Osteocyte (in vitro differentiated cells): ENCODE data around the gene EIF2B4. TPM values are rescaled to one million over a fixed set of nuclear protein-coding genes. Genes with fewer than 3 reads are reported as not detected.

Experiments
- DNase-seq: peaks from one replicate; pipeline ENCODE4 v3.0.0; 2021; ENCODE audit warnings: mixed read lengths; ENCODE audit not compliant: unreplicated experiment; ENCODE audit errors: extremely low spot score
- H3K27ac Mint-ChIP-seq: one replicate; pipeline ENCODE4 v1.8.0; 2021; ENCODE audit warnings: mild to moderate bottlenecking, mixed read lengths; ENCODE audit not compliant: unreplicated experiment
- H3K27me3 Mint-ChIP-seq: one replicate; pipeline ENCODE4 v1.8.0; 2021; ENCODE audit warnings: mixed read lengths; ENCODE audit not compliant: unreplicated experiment
- H3K36me3 Mint-ChIP-seq: one replicate; pipeline ENCODE4 v1.8.0; 2021; ENCODE audit warnings: mixed read lengths; ENCODE audit not compliant: unreplicated experiment
- H3K4me1 Mint-ChIP-seq: one replicate; pipeline ENCODE4 v1.8.0; 2021; ENCODE audit warnings: mixed read lengths; ENCODE audit not compliant: unreplicated experiment
- H3K4me3 Mint-ChIP-seq: one replicate; pipeline ENCODE4 v1.8.0; 2021; ENCODE audit warnings: mild to moderate bottlenecking, moderate library complexity, mixed read lengths; ENCODE audit not compliant: unreplicated experiment
- H3K9me3 Mint-ChIP-seq: one replicate; pipeline ENCODE4 v1.8.0; 2021; ENCODE audit warnings: mixed read lengths; ENCODE audit not compliant: unreplicated experiment
- CTCF ChIP-seq: fragments of 200-600 bp; sonication (generic); IDR thresholded peaks from 2 replicates; pipeline ENCODE4 v1.5.0; 2021; ENCODE audit warnings: antibody characterized with exemption, mild to moderate bottlenecking, moderate library complexity
- total RNA-seq: library from RNA; stranded (reverse); gene quantifications from 2 replicates; pipeline ENCODE4 v1.2.1, GENCODE V29; 2021

Gene EIF2B4
- total RNA-seq, 1 donor from 2014 or later = 50.4 TPM

GRCh38 chr2:27369471-27370025 is 590 bp downstream of the EIF2B4 start:
- TF ChIP-seq CTCF = no peak
- no peaks in the 10 kb centered on the region for H3K27me3 Mint-ChIP-seq
- H3K27ac Mint-ChIP-seq = peak overlapping the region; percentile 96
- peak overlapping the region; percentile 98 for H3K4me3 Mint-ChIP-seq
- peaks cover 29% of the 10 kb centered on the region for H3K36me3 Mint-ChIP-seq
- no peaks in the 10 kb centered on the region for H3K9me3 Mint-ChIP-seq
- DNase-seq = no peak
- H3K4me1 Mint-ChIP-seq = peaks cover 26% of the 10 kb centered on the region

- no peak for DNase-seq
- H3K36me3 Mint-ChIP-seq = peaks cover 22% of the 10 kb centered on the region
- H3K4me3 Mint-ChIP-seq = no peak overlapping the region
- no peak overlapping the region for H3K27ac Mint-ChIP-seq
- H3K9me3 Mint-ChIP-seq = no peaks in the 10 kb centered on the region
- H3K4me1 Mint-ChIP-seq = peaks cover 4% of the 10 kb centered on the region
- no peaks in the 10 kb centered on the region for H3K27me3 Mint-ChIP-seq
- no peak for TF ChIP-seq CTCF
These were observed 6.2 kb downstream of the EIF2B4 start for GRCh38 chr2:27363933-27364332.

GRCh38 chr2:27362678-27363420 is 7.3 kb downstream of the EIF2B4 start:
- Mint-ChIP-seq H3K27me3 (no peaks in the 10 kb centered on the region), H3K9me3 (no peaks in the 10 kb centered on the region), H3K4me1 (peaks cover 8% of the 10 kb centered on the region), H3K27ac (peak overlapping the region; percentile 24), H3K4me3 (no peak overlapping the region), H3K36me3 (peaks cover 22% of the 10 kb centered on the region)
- TF ChIP-seq CTCF = no peak
- DNase-seq = no peak

- Mint-ChIP-seq H3K4me3 (peak within 1 kb of the TSS; percentile 99), H3K27me3 (no peaks in the 10 kb centered on the region)
These were observed 13.6 kb downstream of the EIF2B4 start, which contains the start of gene GTF3C2 for GRCh38 chr2:27356382-27357181. Gene GTF3C2 (minus strand): TSS chr2:27356764. CDS start chr2:27343554, 13,210 bp downstream.

More at GRCh38 chr2:27356382-27357181, 13.6 kb downstream of the EIF2B4 start, which contains the start of gene GTF3C2:
- TF ChIP-seq CTCF = no peak
- Mint-ChIP-seq H3K36me3 (peaks cover 3% of the 10 kb centered on the region), H3K4me1 (peaks cover 37% of the 10 kb centered on the region), H3K9me3 (no peaks in the 10 kb centered on the region), H3K27ac (peak within 1 kb of the TSS; percentile 100)
- peak; percentile 98 for DNase-seq
